ENCODE measurements around the gene EYA2. TPM values are rescaled to one million over a fixed set of nuclear protein-coding genes. Genes with fewer than 3 reads are reported as not detected.

Gene EYA2
- total RNA-seq, 1 experiment from 2014 or later, result 0.74 TPM

DNA sequence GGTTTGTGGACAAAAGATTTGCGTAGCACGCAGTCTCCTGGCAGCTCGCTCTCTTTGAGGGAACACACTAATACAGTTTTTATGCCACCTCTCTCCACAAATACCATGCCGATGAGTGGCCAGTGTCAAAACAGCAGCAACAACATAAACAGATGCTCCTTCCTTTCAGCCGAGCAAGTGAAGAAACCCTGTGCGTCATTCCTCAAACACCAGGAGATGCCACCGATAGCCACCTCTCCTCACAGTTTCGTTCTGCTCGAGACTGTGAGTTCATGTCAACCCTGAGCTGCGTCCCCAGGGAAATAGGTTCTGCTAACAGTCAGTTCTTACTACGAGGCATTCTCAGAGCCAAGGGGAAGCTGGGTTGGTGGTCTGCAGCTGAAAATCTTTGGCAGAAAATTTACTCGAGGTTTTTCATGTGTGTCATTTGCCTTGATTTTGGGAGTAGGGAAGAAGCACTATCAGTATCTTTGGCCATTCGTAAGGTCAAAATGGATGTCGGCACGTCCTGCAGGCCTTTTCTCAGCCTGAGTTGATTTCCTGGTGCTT lies 59.9 kb downstream of the EYA2 start:
- Histone ChIP-seq H3K18ac (ENCODE audit: insufficient read length, low read depth, low read length) (no peak overlapping the region), H2AFZ (ENCODE audit: low read length) (no peak overlapping the region), H3K79me1 (ENCODE audit: insufficient read depth, low read depth, low read length, poor library complexity, severe bottlenecking) (no peaks in the 10 kb centered on the region), H3K23ac (ENCODE audit: insufficient read length, low read depth, low read length) (no peak overlapping the region), H2BK12ac (ENCODE audit: insufficient read length, low read depth, low read length) (no peak overlapping the region), H4K5ac (ENCODE audit: insufficient read length, low read depth, low read length) (no peak overlapping the region), H3K27me3 (ENCODE audit: insufficient read depth, low read length) (no peaks in the 10 kb centered on the region; the same call in 1 of the 2 replicates), H3K23me2 (ENCODE audit: insufficient read length, low read depth, low read length, poor library complexity, severe bottlenecking) (no peaks in the 10 kb centered on the region), H2AK5ac (ENCODE audit: insufficient read length, low read length) (no peak overlapping the region), H3T11ph (ENCODE audit: low read length) (no peak overlapping the region), H4K8ac (replicated peaks; ENCODE audit: insufficient read length, low read depth, low read length) (no peak overlapping the region), H3K27ac (ENCODE audit: insufficient read length, low read depth, low read length) (no peak overlapping the region), H3K4ac (ENCODE audit: low read depth, low read length) (no peak overlapping the region), H3K4me2 (ENCODE audit: insufficient read depth, insufficient read length, low read length) (no peak overlapping the region), H2BK15ac (ENCODE audit: low read depth, low read length) (no peak overlapping the region), H3K9ac (ENCODE audit: extremely low read depth, insufficient read length, low read length) (no peak overlapping the region), H3K14ac (ENCODE audit: insufficient read depth, low read length) (no peak overlapping the region), H2BK20ac (ENCODE audit: low read depth, low read length, poor library complexity, severe bottlenecking) (no peak overlapping the region), H3K79me2 (ENCODE audit: insufficient read depth, low read length) (no peaks in the 10 kb centered on the region), H3K4me1 (ENCODE audit: insufficient read depth, low read length) (no peaks in the 10 kb centered on the region), H4K91ac (ENCODE audit: insufficient read length, low read depth, low read length) (no peak overlapping the region), H2BK5ac (ENCODE audit: insufficient read length, low read length) (no peak overlapping the region), H3K56ac (ENCODE audit: insufficient read length, low read depth, low read length) (no peak overlapping the region), H4K20me1 (ENCODE audit: control insufficient read depth, insufficient read depth, insufficient read length) (no peaks in the 10 kb centered on the region), H3K9me3 (ENCODE audit: control insufficient read depth, low read depth, low read length) (no peaks in the 10 kb centered on the region), H2BK120ac (ENCODE audit: low read depth, low read length, poor library complexity, severe bottlenecking) (no peak overlapping the region)
- Mint-ChIP-seq H3K9me3 (peaks cover 4 to 5% of the 10 kb centered on the region in 2 experiments; a peak in 4 of 5 replicates), H3K4me3 (no peak overlapping the region), H3K36me3 (ENCODE audit: insufficient read depth in 1 of 3, low read depth in 3 of 3) (peaks cover 0 to 5% (median 2%) of the 10 kb centered on the region in 3 experiments; a peak in 5 of 7 replicates), H3K27me3 (ENCODE audit: low read depth) (peaks cover 6% of the 10 kb centered on the region), H3K4me1 (peaks cover 7 to 13% of the 10 kb centered on the region in 2 experiments), H3K27ac (no peak overlapping the region)
- TF ChIP-seq CTCF (conservative IDR thresholded peaks at IDR 0.05), result no peak
- no peak for DNase-seq
- no CpG with 5 or more reads among the region's 15 CpGs for WGBS (ENCODE audit: extremely low coverage, insufficient read length, low lambda C conversion rate)
